ENCODE data around the gene EGFR.

Gene EGFR

GRCh38 chr7:55251313-55251712 lies 232.5 kb downstream of the EGFR start:
- no peak overlapping the region for H3K4me3 ChIP-seq (ENCODE audit: low read depth, low read length)
- TF ChIP-seq MYC (IDR thresholded peaks at IDR 0.05; ENCODE audit: low read depth, low read length) (no peak), MAX (IDR thresholded peaks at IDR 0.05; ENCODE audit: low read depth, low read length) (no peak), CTCF (IDR thresholded peaks at IDR 0.05; ENCODE audit: low read depth, low read length) (no peak)
- no peak for DNase-seq (ENCODE audit: low read depth)

- TF ChIP-seq MAX (IDR thresholded peaks at IDR 0.05; ENCODE audit: low read depth, low read length) (no peak), POLR2A (IDR thresholded peaks at IDR 0.05; ENCODE audit: extremely low read depth, insufficient read length) (no peak), CTCF (IDR thresholded peaks at IDR 0.05; ENCODE audit: low read depth, low read length) (no peak), MYC (IDR thresholded peaks at IDR 0.05; ENCODE audit: low read depth, low read length) (no peak)
- DNase-seq (ENCODE audit: low read depth) = no peak
- H3K4me3 ChIP-seq (ENCODE audit: low read depth, low read length) = no peak overlapping the region
Measured at GRCh38 chr7:55251911-55252310, 233.1 kb downstream of the EGFR start.

- TF ChIP-seq MAX (IDR thresholded peaks at IDR 0.05; ENCODE audit: low read depth, low read length) = no peak
- TF ChIP-seq CTCF (IDR thresholded peaks at IDR 0.05; ENCODE audit: low read depth, low read length) = no peak
- no peak for TF ChIP-seq MYC (IDR thresholded peaks at IDR 0.05; ENCODE audit: low read depth, low read length)
- TF ChIP-seq POLR2A (IDR thresholded peaks at IDR 0.05; ENCODE audit: extremely low read depth, insufficient read length) = no peak
- no peak for DNase-seq (ENCODE audit: low read depth)
- H3K4me3 ChIP-seq (ENCODE audit: low read depth, low read length) = no peak overlapping the region
Measured at GRCh38 chr7:55252386-55252785, 233.6 kb downstream of the EGFR start.

- no peak for DNase-seq (ENCODE audit: low read depth)
- no peak overlapping the region for H3K4me3 ChIP-seq (ENCODE audit: low read depth, low read length)
- no peak for TF ChIP-seq POLR2A (IDR thresholded peaks at IDR 0.05; ENCODE audit: extremely low read depth, insufficient read length)
- no peak for TF ChIP-seq MAX (IDR thresholded peaks at IDR 0.05; ENCODE audit: low read depth, low read length)
- no peak for TF ChIP-seq CTCF (IDR thresholded peaks at IDR 0.05; ENCODE audit: low read depth, low read length)
- TF ChIP-seq MYC (IDR thresholded peaks at IDR 0.05; ENCODE audit: low read depth, low read length) = no peak
Measured at GRCh38 chr7:55253188-55253587, 234.4 kb downstream of the EGFR start.

GRCh38 chr7:55254242-55254595 lies 235.4 kb downstream of the EGFR start:
- no peak for TF ChIP-seq POLR2A (IDR thresholded peaks at IDR 0.05; ENCODE audit: extremely low read depth, insufficient read length)
- TF ChIP-seq CTCF (IDR thresholded peaks at IDR 0.05; ENCODE audit: low read depth, low read length) = no peak
- no peak for TF ChIP-seq MAX (IDR thresholded peaks at IDR 0.05; ENCODE audit: low read depth, low read length)
- TF ChIP-seq MYC (IDR thresholded peaks at IDR 0.05; ENCODE audit: low read depth, low read length) = no peak
- no peak overlapping the region for H3K4me3 ChIP-seq (ENCODE audit: low read depth, low read length)

More at GRCh38 chr7:55254242-55254595, 235.4 kb downstream of the EGFR start:
- no peak for DNase-seq (ENCODE audit: low read depth)
